ENCODE results near the gene TMIGD3. TPM values are rescaled to one million over a fixed set of nuclear protein-coding genes. Genes with fewer than 3 reads are reported as not detected.
A peak's percentile ranks its signal among the peaks of the same experiment; 100 is the strongest.

TMIGD3 gene
- polyA plus RNA-seq, 4 donors = 0.72 to 6.2 (median 2.4) TPM

GRCh38 chr1:111501645-111502044, 1.8 kb downstream of the TMIGD3 start:
- no peaks in the 10 kb centered on the region for H3K9me3 ChIP-seq (ENCODE audit: control insufficient read depth in 2 of 2, insufficient read depth in 1 of 2, low read depth in 1 of 2, low read length in 1 of 2)
- FAIRE-seq (no peak), DNase-seq (no peak)
- H3K36me3 ChIP-seq (ENCODE audit: control insufficient read depth in 3 of 3, insufficient read depth in 2 of 3, low read depth in 1 of 3, low read length in 3 of 3) = no peaks in the 10 kb centered on the region
- H3K4me1 ChIP-seq (ENCODE audit: control insufficient read depth in 3 of 3, insufficient read depth in 2 of 3, low read depth in 1 of 3, low read length in 2 of 3) = no peaks in the 10 kb centered on the region
- no peaks in the 10 kb centered on the region for H3K27me3 ChIP-seq (ENCODE audit: control insufficient read depth in 3 of 3, insufficient read depth in 3 of 3, low read length in 3 of 3)
- no peak overlapping the region for H3K4me3 ChIP-seq (ENCODE audit: low read depth in 1 of 3, low read length in 3 of 3)
- no peak overlapping the region for H3K27ac ChIP-seq (ENCODE audit: low read depth in 1 of 3, low read length in 2 of 3)
- 75 to 87% (median 83%) methylated on average over 7 of the region's 7 CpGs for WGBS, 3 donors

GRCh38 chr1:111499026-111499785, 4.2 kb downstream of the TMIGD3 start:
- H3K27ac ChIP-seq (ENCODE audit: low read depth in 1 of 3, low read length in 2 of 3) = no peak overlapping the region
- 89 to 93% (median 91%) methylated on average over 5 of the region's 5 CpGs for WGBS, 3 donors
- no peaks in the 10 kb centered on the region for H3K4me1 ChIP-seq (ENCODE audit: control insufficient read depth in 3 of 3, insufficient read depth in 2 of 3, low read depth in 1 of 3, low read length in 2 of 3)
- H3K36me3 ChIP-seq (ENCODE audit: control insufficient read depth in 3 of 3, insufficient read depth in 2 of 3, low read depth in 1 of 3, low read length in 3 of 3) = no peaks in the 10 kb centered on the region
- DNase-seq (no peak), FAIRE-seq (no peak)
- no peaks in the 10 kb centered on the region for H3K9me3 ChIP-seq (ENCODE audit: control insufficient read depth in 2 of 2, insufficient read depth in 1 of 2, low read depth in 1 of 2, low read length in 1 of 2)
- no peak overlapping the region for H3K4me3 ChIP-seq (ENCODE audit: low read depth in 1 of 3, low read length in 3 of 3)
- H3K27me3 ChIP-seq (ENCODE audit: control insufficient read depth in 3 of 3, insufficient read depth in 3 of 3, low read length in 3 of 3) = no peaks in the 10 kb centered on the region

GRCh38 chr1:111497592-111497991, 5.8 kb downstream of the TMIGD3 start:
- no peak overlapping the region for H3K27ac ChIP-seq (ENCODE audit: low read depth in 1 of 3, low read length in 2 of 3)
- 59 to 74% (median 69%) methylated on average over 5 of the region's 5 CpGs for WGBS, 3 donors
- FAIRE-seq = no peak

GRCh38 chr1:111496398-111496797, 7.0 kb downstream of the TMIGD3 start:
- WGBS, 3 donors = 73 to 77% (median 75%) methylated on average over 4 of the region's 4 CpGs
- DNase-seq = no peak
- H3K4me3 ChIP-seq (ENCODE audit: low read depth in 1 of 3, low read length in 3 of 3) = no peak overlapping the region

More at GRCh38 chr1:111497592-111497991, 5.8 kb downstream of the TMIGD3 start:
- no peaks in the 10 kb centered on the region for H3K36me3 ChIP-seq (ENCODE audit: control insufficient read depth in 3 of 3, insufficient read depth in 2 of 3, low read depth in 1 of 3, low read length in 3 of 3)
- H3K27me3 ChIP-seq (ENCODE audit: control insufficient read depth in 3 of 3, insufficient read depth in 3 of 3, low read length in 3 of 3) = no peaks in the 10 kb centered on the region
- no peaks in the 10 kb centered on the region for H3K9me3 ChIP-seq (ENCODE audit: control insufficient read depth in 2 of 2, insufficient read depth in 1 of 2, low read depth in 1 of 2, low read length in 1 of 2)
- DNase-seq = no peak
- no peaks in the 10 kb centered on the region for H3K4me1 ChIP-seq (ENCODE audit: control insufficient read depth in 3 of 3, insufficient read depth in 2 of 3, low read depth in 1 of 3, low read length in 2 of 3)
- no peak overlapping the region for H3K4me3 ChIP-seq (ENCODE audit: low read depth in 1 of 3, low read length in 3 of 3)

GRCh38 chr1:111491070-111491469, 12.4 kb downstream of the TMIGD3 start:
- WGBS, 3 donors = 89 to 92% (median 90%) methylated on average over 7 of the region's 7 CpGs
- FAIRE-seq (no peak), DNase-seq (no peak)
- Histone ChIP-seq H3K27me3 (ENCODE audit: control insufficient read depth in 3 of 3, insufficient read depth in 3 of 3, low read length in 3 of 3) (no peaks in the 10 kb centered on the region), H3K9me3 (ENCODE audit: control insufficient read depth in 2 of 2, insufficient read depth in 1 of 2, low read depth in 1 of 2, low read length in 1 of 2) (no peaks in the 10 kb centered on the region), H3K36me3 (ENCODE audit: control insufficient read depth in 3 of 3, insufficient read depth in 2 of 3, low read depth in 1 of 3, low read length in 3 of 3) (no peaks in the 10 kb centered on the region), H3K4me3 (ENCODE audit: low read depth in 1 of 3, low read length in 3 of 3) (no peak overlapping the region), H3K4me1 (ENCODE audit: control insufficient read depth in 3 of 3, insufficient read depth in 2 of 3, low read depth in 1 of 3, low read length in 2 of 3) (no peaks in the 10 kb centered on the region), H3K27ac (ENCODE audit: low read depth in 1 of 3, low read length in 2 of 3) (peak overlapping the region in 1 of 3 donors; percentile 76)

More at GRCh38 chr1:111496398-111496797, 7.0 kb downstream of the TMIGD3 start:
- no peak overlapping the region for H3K27ac ChIP-seq (ENCODE audit: low read depth in 1 of 3, low read length in 2 of 3)
- no peaks in the 10 kb centered on the region for H3K27me3 ChIP-seq (ENCODE audit: control insufficient read depth in 3 of 3, insufficient read depth in 3 of 3, low read length in 3 of 3)
- H3K4me1 ChIP-seq (ENCODE audit: control insufficient read depth in 3 of 3, insufficient read depth in 2 of 3, low read depth in 1 of 3, low read length in 2 of 3) = no peaks in the 10 kb centered on the region
- no peaks in the 10 kb centered on the region for H3K9me3 ChIP-seq (ENCODE audit: control insufficient read depth in 2 of 2, insufficient read depth in 1 of 2, low read depth in 1 of 2, low read length in 1 of 2)
- no peaks in the 10 kb centered on the region for H3K36me3 ChIP-seq (ENCODE audit: control insufficient read depth in 3 of 3, insufficient read depth in 2 of 3, low read depth in 1 of 3, low read length in 3 of 3)
- FAIRE-seq = no peak

- H3K27ac ChIP-seq (ENCODE audit: low read depth in 1 of 3, low read length in 2 of 3) = peak overlapping the region in 1 of 3 donors; percentile 76
- FAIRE-seq (no peak), DNase-seq (no peak)
- no peak overlapping the region for H3K4me3 ChIP-seq (ENCODE audit: low read depth in 1 of 3, low read length in 3 of 3)
- no peaks in the 10 kb centered on the region for H3K9me3 ChIP-seq (ENCODE audit: control insufficient read depth in 2 of 2, insufficient read depth in 1 of 2, low read depth in 1 of 2, low read length in 1 of 2)
- H3K4me1 ChIP-seq (ENCODE audit: control insufficient read depth in 3 of 3, insufficient read depth in 2 of 3, low read depth in 1 of 3, low read length in 2 of 3) = no peaks in the 10 kb centered on the region
- H3K27me3 ChIP-seq (ENCODE audit: control insufficient read depth in 3 of 3, insufficient read depth in 3 of 3, low read length in 3 of 3) = no peaks in the 10 kb centered on the region
- 87 to 92% (median 91%) methylated on average over 4 of the region's 4 CpGs for WGBS, 3 donors
- H3K36me3 ChIP-seq (ENCODE audit: control insufficient read depth in 3 of 3, insufficient read depth in 2 of 3, low read depth in 1 of 3, low read length in 3 of 3) = no peaks in the 10 kb centered on the region
These were observed 13.2 kb downstream of the TMIGD3 start for GRCh38 chr1:111490220-111490619.

- no peak overlapping the region for H3K4me3 ChIP-seq (ENCODE audit: low read depth in 1 of 3, low read length in 3 of 3)
- WGBS, 3 donors = 75 to 84% (median 83%) methylated on average over 4 of the region's 4 CpGs
- H3K36me3 ChIP-seq (ENCODE audit: control insufficient read depth in 3 of 3, insufficient read depth in 2 of 3, low read depth in 1 of 3, low read length in 3 of 3) = no peaks in the 10 kb centered on the region
- no peaks in the 10 kb centered on the region for H3K9me3 ChIP-seq (ENCODE audit: control insufficient read depth in 2 of 2, insufficient read depth in 1 of 2, low read depth in 1 of 2, low read length in 1 of 2)
- DNase-seq = no peak
- FAIRE-seq = no peak
- H3K4me1 ChIP-seq (ENCODE audit: control insufficient read depth in 3 of 3, insufficient read depth in 2 of 3, low read depth in 1 of 3, low read length in 2 of 3) = no peaks in the 10 kb centered on the region
- no peaks in the 10 kb centered on the region for H3K27me3 ChIP-seq (ENCODE audit: control insufficient read depth in 3 of 3, insufficient read depth in 3 of 3, low read length in 3 of 3)
- H3K27ac ChIP-seq (ENCODE audit: low read depth in 1 of 3, low read length in 2 of 3) = peak overlapping the region in 1 of 3 donors; percentile 59
These were observed 13.8 kb downstream of the TMIGD3 start for GRCh38 chr1:111489604-111490003.

GRCh38 chr1:111488669-111489068, 14.8 kb downstream of the TMIGD3 start:
- FAIRE-seq (no peak), DNase-seq (no peak)
- no peaks in the 10 kb centered on the region for H3K27me3 ChIP-seq (ENCODE audit: control insufficient read depth in 3 of 3, insufficient read depth in 3 of 3, low read length in 3 of 3)
- H3K27ac ChIP-seq (ENCODE audit: low read depth in 1 of 3, low read length in 2 of 3) = peak overlapping the region in 1 of 3 donors; percentile 26
- no peaks in the 10 kb centered on the region for H3K4me1 ChIP-seq (ENCODE audit: control insufficient read depth in 3 of 3, insufficient read depth in 2 of 3, low read depth in 1 of 3, low read length in 2 of 3)
- H3K36me3 ChIP-seq (ENCODE audit: control insufficient read depth in 3 of 3, insufficient read depth in 2 of 3, low read depth in 1 of 3, low read length in 3 of 3) = no peaks in the 10 kb centered on the region
- no peak overlapping the region for H3K4me3 ChIP-seq (ENCODE audit: low read depth in 1 of 3, low read length in 3 of 3)
- 94 to 95% (median 94%) methylated on average over 9 of the region's 9 CpGs for WGBS, 3 donors
- H3K9me3 ChIP-seq (ENCODE audit: control insufficient read depth in 2 of 2, insufficient read depth in 1 of 2, low read depth in 1 of 2, low read length in 1 of 2) = no peaks in the 10 kb centered on the region

GRCh38 chr1:111487133-111487532, 16.3 kb downstream of the TMIGD3 start:
- WGBS, 3 donors = 84 to 87% (median 86%) methylated on average over 6 of the region's 6 CpGs
- no peak for DNase-seq
- no peaks in the 10 kb centered on the region for H3K4me1 ChIP-seq (ENCODE audit: control insufficient read depth in 3 of 3, insufficient read depth in 2 of 3, low read depth in 1 of 3, low read length in 2 of 3)
- H3K36me3 ChIP-seq (ENCODE audit: control insufficient read depth in 3 of 3, insufficient read depth in 2 of 3, low read depth in 1 of 3, low read length in 3 of 3) = no peaks in the 10 kb centered on the region
- no peaks in the 10 kb centered on the region for H3K9me3 ChIP-seq (ENCODE audit: control insufficient read depth in 2 of 2, insufficient read depth in 1 of 2, low read depth in 1 of 2, low read length in 1 of 2)
- H3K27me3 ChIP-seq (ENCODE audit: control insufficient read depth in 3 of 3, insufficient read depth in 3 of 3, low read length in 3 of 3) = no peaks in the 10 kb centered on the region
- H3K27ac ChIP-seq (ENCODE audit: low read depth in 1 of 3, low read length in 2 of 3) = no peak overlapping the region
- no peak overlapping the region for H3K4me3 ChIP-seq (ENCODE audit: low read depth in 1 of 3, low read length in 3 of 3)
- FAIRE-seq = no peak
